ENCODE results near the gene FBXO40.

DNA sequence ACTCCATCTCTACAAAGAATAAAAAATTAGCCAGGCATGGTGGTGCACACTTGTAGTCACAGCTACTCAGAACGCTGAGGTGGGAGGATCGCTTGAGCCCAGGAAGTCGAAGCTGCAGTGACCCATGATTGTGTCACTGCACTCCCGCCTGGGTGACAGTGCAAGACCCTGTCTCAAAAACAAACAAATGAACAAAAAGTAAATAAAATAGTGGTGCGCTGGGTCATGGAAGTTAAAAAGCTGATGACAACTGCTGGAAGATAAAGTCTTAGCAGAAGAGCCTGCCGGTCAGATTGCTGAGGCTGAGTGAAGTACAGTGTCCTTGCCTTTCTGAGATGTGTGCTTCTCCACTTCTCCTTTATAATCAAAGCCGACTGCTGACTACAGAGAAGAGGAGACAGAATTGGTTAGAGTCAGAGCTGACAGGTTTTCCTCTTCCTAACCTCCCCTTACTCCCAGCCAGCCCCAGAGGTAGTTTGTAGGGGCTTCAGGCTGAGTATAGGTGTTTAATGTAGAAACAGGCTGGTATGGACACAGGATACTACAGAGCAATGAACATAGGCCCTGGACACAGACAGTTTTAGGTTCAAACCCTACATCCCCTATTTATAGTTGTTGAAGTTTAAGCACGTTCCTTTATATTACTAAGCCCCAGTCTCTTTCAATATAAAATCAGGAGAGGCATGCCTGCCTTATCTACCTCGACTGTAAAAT, 49.6 kb downstream of the FBXO40 start:
- no peak for TF ChIP-seq POLR2A (IDR thresholded peaks at IDR 0.05)
- no peak for TF ChIP-seq POLR2AphosphoS5 (IDR thresholded peaks at IDR 0.05)
- TF ChIP-seq, protein P1, sequence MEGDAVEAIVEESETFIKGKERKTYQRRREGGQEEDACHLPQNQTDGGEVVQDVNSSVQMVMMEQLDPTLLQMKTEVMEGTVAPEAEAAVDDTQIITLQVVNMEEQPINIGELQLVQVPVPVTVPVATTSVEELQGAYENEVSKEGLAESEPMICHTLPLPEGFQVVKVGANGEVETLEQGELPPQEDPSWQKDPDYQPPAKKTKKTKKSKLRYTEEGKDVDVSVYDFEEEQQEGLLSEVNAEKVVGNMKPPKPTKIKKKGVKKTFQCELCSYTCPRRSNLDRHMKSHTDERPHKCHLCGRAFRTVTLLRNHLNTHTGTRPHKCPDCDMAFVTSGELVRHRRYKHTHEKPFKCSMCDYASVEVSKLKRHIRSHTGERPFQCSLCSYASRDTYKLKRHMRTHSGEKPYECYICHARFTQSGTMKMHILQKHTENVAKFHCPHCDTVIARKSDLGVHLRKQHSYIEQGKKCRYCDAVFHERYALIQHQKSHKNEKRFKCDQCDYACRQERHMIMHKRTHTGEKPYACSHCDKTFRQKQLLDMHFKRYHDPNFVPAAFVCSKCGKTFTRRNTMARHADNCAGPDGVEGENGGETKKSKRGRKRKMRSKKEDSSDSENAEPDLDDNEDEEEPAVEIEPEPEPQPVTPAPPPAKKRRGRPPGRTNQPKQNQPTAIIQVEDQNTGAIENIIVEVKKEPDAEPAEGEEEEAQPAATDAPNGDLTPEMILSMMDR (IDR thresholded peaks at IDR 0.05): no peak
- no peak for TF ChIP-seq EP300 (IDR thresholded peaks at IDR 0.05)

All from stomach (tissue), 4 donors.